Transverse colon (tissue), 4 donors: Measurements from ENCODE around the gene FBXL14. TPM values are rescaled to one million over a fixed set of nuclear protein-coding genes. Genes with fewer than 3 reads are reported as not detected.

Experiments
- DNase-seq: peaks from one replicate; pipeline ENCODE4 v3.0.0-alpha.2; 2019
- H3K27ac ChIP-seq, 4 donors: fragments of 200-600 bp; sonication (generic); 2 replicates each; pipeline ENCODE4 v1.5.1; 2016 to 2018; ENCODE audit warnings: inconsistent platforms in 4 of 4
- H3K27me3 ChIP-seq: fragments of 200-600 bp; sonication (generic); 2 replicates; pipeline ENCODE4 v1.5.1; 2017; ENCODE audit warnings: inconsistent platforms
- H3K36me3 ChIP-seq, 4 donors: fragments of 200-600 bp; sonication (generic); 2 replicates each; pipeline ENCODE4 v1.5.1; 2017 to 2019; ENCODE audit warnings: inconsistent platforms in 4 of 4
- H3K4me1 ChIP-seq, 4 donors: fragments of 200-600 bp; sonication (generic); 2 replicates each; pipeline ENCODE4 v1.5.1; 2017 to 2020; ENCODE audit warnings: inconsistent platforms in 4 of 4
- H3K4me3 ChIP-seq, 4 donors: fragments of 200-600 bp; sonication (generic); 1 replicate in 1 of 4; 2 replicates in 3 of 4; pipeline versions ENCODE4 v1.5.1 to v1.6.1; 2017 to 2019; ENCODE audit warnings: inconsistent platforms in 4 of 4
- H3K9me3 ChIP-seq, 2 donors: fragments of 200-600 bp; sonication (generic); 2 replicates each; pipeline ENCODE4 v1.5.1; 2017 to 2019; ENCODE audit warnings: inconsistent platforms in 2 of 2
- EP300 ChIP-seq: sonication (generic); formaldehyde crosslinking; IDR thresholded peaks from one replicate; pipeline ENCODE4 v1.6.1; 2017; ENCODE audit warnings: antibody characterized with exemption, low read depth
- POLR2A ChIP-seq: fragments of 450-650 bp; IDR thresholded peaks from one replicate; pipeline ENCODE4 v1.6.1; 2016; ENCODE audit warnings: antibody characterized with exemption, mild to moderate bottlenecking, moderate library complexity
- POLR2AphosphoS5 ChIP-seq, 3 donors: sonication (generic); formaldehyde crosslinking; IDR thresholded peaks; one replicate each; pipeline ENCODE4 v1.6.1; 2016; ENCODE audit warnings: antibody characterized with exemption in 3 of 3
- WGBS, 2 donors: methylation state at CpG; one replicate each; pipeline ENCODE4 v1.1.5; 2018; ENCODE audit warnings: low coverage in 1 of 2; 5-methylcytosine and 5-hydroxymethylcytosine counted together
- in situ Hi-C, 4 donors: fragments of 200-750 bp; cut with MboI; loops; one replicate each; pipeline versions ENCODE4 v1.15.0 to v1.15.1; 2017; ENCODE audit warnings: low sequenced_read_pairs in 3 of 4, low pct_ligation_motif_present in 1 of 4, low pct_unique_long_range_greater_than_20kb in 1 of 4
- intact Hi-C: fragments of 100-400 bp; cut with DNase I; formaldehyde crosslinking; loops from one replicate; pipeline ENCODE4 v1.15.1; 2023; ENCODE audit warnings: low total_unique reads
- total RNA-seq, 4 donors: library from RNA; depleted of rRNA; stranded (reverse); fragments of >200 nt; gene quantifications; one replicate each; pipeline ENCODE4 v1.1.0, GENCODE V29; 2016
- TF ChIP-seq, protein P1 (sequence below), 5 experiments: fragments of 200-600 bp in 3 of 5; fragments of 450-650 bp in 2 of 5; sonication (generic) in 3 of 5; IDR thresholded peaks; 1 replicate in 2 of 5; 2 replicates in 3 of 5; pipeline ENCODE4 v1.5.1; 2016 to 2017; ENCODE audit warnings: antibody characterized with exemption in 5 of 5, inconsistent platforms in 3 of 5, mild to moderate bottlenecking in 2 of 5, moderate library complexity in 1 of 5

FBXL14 gene
- total RNA-seq, 4 donors from 2014 or later, result 15.5 to 44.4 (median 28.0) TPM

- 6% methylated on average over 55 of the region's 56 CpGs; no CpG with 5 or more reads in 1 of the 2 donors for WGBS, 2 donors
- in situ Hi-C loops, result no loop called here
- Histone ChIP-seq H3K36me3 (no peaks in the 10 kb centered on the region), H3K27me3 (peaks cover 84% of the 10 kb centered on the region), H3K4me3 (peak overlapping the region; percentile 45 to 84 (median 56)), H3K27ac (peak overlapping the region; percentile 31 to 62 (median 37)), H3K9me3 (no peaks in the 10 kb centered on the region), H3K4me1 (peaks cover 0 to 8% (median 6%) of the 10 kb centered on the region in 4 donors)
- intact Hi-C loops, result no loop called here
- TF ChIP-seq, protein P1, sequence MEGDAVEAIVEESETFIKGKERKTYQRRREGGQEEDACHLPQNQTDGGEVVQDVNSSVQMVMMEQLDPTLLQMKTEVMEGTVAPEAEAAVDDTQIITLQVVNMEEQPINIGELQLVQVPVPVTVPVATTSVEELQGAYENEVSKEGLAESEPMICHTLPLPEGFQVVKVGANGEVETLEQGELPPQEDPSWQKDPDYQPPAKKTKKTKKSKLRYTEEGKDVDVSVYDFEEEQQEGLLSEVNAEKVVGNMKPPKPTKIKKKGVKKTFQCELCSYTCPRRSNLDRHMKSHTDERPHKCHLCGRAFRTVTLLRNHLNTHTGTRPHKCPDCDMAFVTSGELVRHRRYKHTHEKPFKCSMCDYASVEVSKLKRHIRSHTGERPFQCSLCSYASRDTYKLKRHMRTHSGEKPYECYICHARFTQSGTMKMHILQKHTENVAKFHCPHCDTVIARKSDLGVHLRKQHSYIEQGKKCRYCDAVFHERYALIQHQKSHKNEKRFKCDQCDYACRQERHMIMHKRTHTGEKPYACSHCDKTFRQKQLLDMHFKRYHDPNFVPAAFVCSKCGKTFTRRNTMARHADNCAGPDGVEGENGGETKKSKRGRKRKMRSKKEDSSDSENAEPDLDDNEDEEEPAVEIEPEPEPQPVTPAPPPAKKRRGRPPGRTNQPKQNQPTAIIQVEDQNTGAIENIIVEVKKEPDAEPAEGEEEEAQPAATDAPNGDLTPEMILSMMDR (IDR thresholded peaks at IDR 0.05), result no peak
- TF ChIP-seq POLR2AphosphoS5 (IDR thresholded peaks at IDR 0.05) (no peak), EP300 (no peak), POLR2A (no peak)
- no peak for DNase-seq
Observed at GRCh38 chr12:1531153-1531653, 63.2 kb downstream of the FBXL14 start.

GRCh38 chr12:1530592-1531152 is 63.7 kb downstream of the FBXL14 start:
- TF ChIP-seq, protein P1 (IDR thresholded peaks at IDR 0.05), result no peak
- no peak for TF ChIP-seq POLR2A
- Histone ChIP-seq H3K27me3 (peaks cover 79% of the 10 kb centered on the region), H3K27ac (peak overlapping the region; percentile 33 to 65 (median 37)), H3K9me3 (no peaks in the 10 kb centered on the region), H3K4me1 (peaks cover 0 to 8% (median 6%) of the 10 kb centered on the region in 4 donors), H3K36me3 (no peaks in the 10 kb centered on the region), H3K4me3 (peak overlapping the region; percentile 45 to 84 (median 60))
- in situ Hi-C loops (no loop called here), intact Hi-C loops (no loop called here)
- 1% methylated on average over 45 of the region's 99 CpGs; no CpG with 5 or more reads in 1 of the 2 donors for WGBS, 2 donors
- no peak for DNase-seq

- WGBS, 2 donors, result 16 to 40% methylated on average over 4 to 60 of the region's 101 CpGs
- H3K4me3 ChIP-seq, result peak overlapping the region; percentile 13 to 61 (median 56)
- DNase-seq, result peak; percentile 49
- H3K4me1 ChIP-seq, result peaks cover 0 to 8% (median 6%) of the 10 kb centered on the region in 4 donors
- intact Hi-C loops, result no loop called here
- H3K36me3 ChIP-seq, result no peaks in the 10 kb centered on the region
- peak overlapping the region; percentile 21 to 65 (median 30) for H3K27ac ChIP-seq
- H3K9me3 ChIP-seq, result no peaks in the 10 kb centered on the region
- peaks cover 72% of the 10 kb centered on the region for H3K27me3 ChIP-seq
- TF ChIP-seq POLR2A (no peak), EP300 (no peak), POLR2AphosphoS5 (IDR thresholded peaks at IDR 0.05) (no peak)
- TF ChIP-seq, protein P1 (IDR thresholded peaks at IDR 0.05), result no peak
- in situ Hi-C loops, result no loop called here
Observed at GRCh38 chr12:1529862-1530591, 64.4 kb downstream of the FBXL14 start.

DNA sequence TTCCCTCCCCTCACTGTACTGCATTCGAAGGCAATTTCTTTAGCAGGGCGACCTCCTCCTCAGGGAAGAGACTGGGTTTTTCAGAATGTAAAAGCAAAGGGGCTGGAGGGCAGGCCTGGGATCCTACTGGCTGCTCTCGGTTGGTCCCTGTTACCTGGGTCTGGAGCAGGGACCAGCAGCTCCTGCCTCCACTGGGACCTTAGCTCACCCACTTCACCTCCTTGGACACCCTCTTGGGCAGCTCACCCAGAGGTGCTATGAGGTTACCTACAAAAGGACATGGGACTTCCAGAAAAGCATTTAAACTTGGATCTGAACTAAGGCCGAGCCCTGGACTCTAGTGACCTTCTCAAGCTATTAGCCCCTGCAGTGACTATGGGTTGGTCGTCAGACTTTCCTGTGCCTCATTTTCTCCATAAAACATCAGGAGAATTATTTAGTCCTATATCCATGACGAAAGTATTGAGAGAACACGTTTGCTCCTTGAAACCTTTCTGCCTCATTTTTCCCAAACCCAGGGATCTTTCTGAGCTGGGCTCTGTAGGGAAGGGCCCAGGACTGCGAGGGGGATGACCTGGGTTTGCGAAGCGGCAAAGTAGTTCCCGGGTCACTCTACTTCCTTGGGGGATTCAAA is 65.0 kb downstream of the FBXL14 start:
- intact Hi-C loops (no loop called here), in situ Hi-C loops (no loop called here)
- no peaks in the 10 kb centered on the region for H3K36me3 ChIP-seq
- H3K4me3 ChIP-seq, result peak overlapping the region in 3 of 4 donors; percentile 54 to 61 (median 59)
- no peak for TF ChIP-seq EP300
- no peaks in the 10 kb centered on the region for H3K9me3 ChIP-seq
- 72 to 85% methylated on average over 6 to 11 of the region's 11 CpGs for WGBS, 2 donors
- H3K4me1 ChIP-seq, result peaks cover 0 to 8% (median 6%) of the 10 kb centered on the region in 4 donors
- peak overlapping the region in 2 of 4 donors; percentile 21 to 26 for H3K27ac ChIP-seq
- H3K27me3 ChIP-seq, result peaks cover 66% of the 10 kb centered on the region
- no peak for DNase-seq
